Measurements from ENCODE around the gene VASH2. TPM values are rescaled to one million over a fixed set of nuclear protein-coding genes. Genes with fewer than 3 reads are reported as not detected.
A peak's percentile ranks its signal among the peaks of the same experiment; 100 is the strongest.

Gene VASH2
- total RNA-seq, 1 experiment from 2014 or later = 303 TPM

DNA sequence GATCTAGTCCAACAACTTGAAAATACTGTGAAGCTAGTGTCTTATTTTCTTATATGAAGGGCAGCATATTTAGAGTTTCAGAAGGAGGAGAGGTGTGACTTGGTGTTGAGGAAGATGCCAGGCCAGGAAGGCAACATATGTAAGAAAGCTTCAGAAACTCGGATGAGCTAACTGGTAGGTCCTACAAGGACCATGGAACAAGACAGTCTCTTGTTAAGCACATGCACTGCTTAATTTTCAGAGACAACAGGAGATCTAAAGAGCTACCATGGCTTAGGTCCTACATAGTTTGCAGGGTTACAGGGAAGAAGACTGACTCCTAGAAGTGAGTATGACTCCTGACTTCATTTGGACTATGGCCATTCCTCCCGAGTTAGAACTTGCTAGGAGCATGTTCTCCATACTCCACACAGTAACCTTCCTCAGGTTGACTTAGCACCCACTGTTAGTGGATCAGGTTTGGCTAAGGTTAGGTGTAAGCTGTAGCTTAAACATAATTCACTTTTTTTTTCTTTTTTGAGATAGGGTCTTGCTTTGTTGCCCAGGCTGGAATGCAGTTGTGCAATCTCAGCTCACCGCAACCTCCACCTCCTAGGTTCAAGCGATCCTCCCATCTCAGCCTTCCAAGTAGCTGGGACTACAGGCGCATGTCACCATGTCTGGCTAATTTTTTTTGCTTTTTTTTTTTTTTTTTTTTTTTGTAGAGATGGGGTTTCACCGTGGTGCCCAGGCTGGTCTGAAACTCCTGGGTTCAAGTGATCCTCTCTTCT, 34.4 kb downstream of the VASH2 start:
- ChIA-PET CTCF (interaction anchor here (0.6 kb wide), 1 partner anchor 262 kb away, joined by 4 read pairs; no protein-coding TSS in a partner anchor), POLR2A (interaction anchor here (0.6 to 0.9 kb wide), 3 partner anchors 18 to 124 kb away, joined by 3 to 5 read pairs (median 3); no protein-coding TSS in a partner anchor)
- Mint-ChIP-seq H3K27ac (peak overlapping the region; percentile 21), H3K9me3 (no peaks in the 10 kb centered on the region), H3K4me1 (peaks cover 70% of the 10 kb centered on the region), H3K4me3 (no peak overlapping the region), H3K27me3 (ENCODE audit: low read depth) (no peaks in the 10 kb centered on the region), H3K36me3 (peaks cover 91% of the 10 kb centered on the region)
- no peak for ATAC-seq
- no peak for DNase-seq (ENCODE audit: low spot score)
- TF ChIP-seq, protein P1, sequence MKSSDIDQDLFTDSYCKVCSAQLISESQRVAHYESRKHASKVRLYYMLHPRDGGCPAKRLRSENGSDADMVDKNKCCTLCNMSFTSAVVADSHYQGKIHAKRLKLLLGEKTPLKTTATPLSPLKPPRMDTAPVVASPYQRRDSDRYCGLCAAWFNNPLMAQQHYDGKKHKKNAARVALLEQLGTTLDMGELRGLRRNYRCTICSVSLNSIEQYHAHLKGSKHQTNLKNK (CRISPR knock-in tag; IDR thresholded peaks at IDR 0.05) = peak; percentile 81; the same call in 1 of the 2 replicates
- TF ChIP-seq ZNF121 (CRISPR knock-in tag; IDR thresholded peaks at IDR 0.05) = peak; percentile 76; the same call in 1 of the 2 replicates
- TF ChIP-seq EMX1 (CRISPR knock-in tag; IDR thresholded peaks at IDR 0.05) = peak; percentile 69; the same call in 1 of the 2 replicates
- no peak for TF ChIP-seq TEAD1 (CRISPR knock-in tag; IDR thresholded peaks at IDR 0.05)

DNA sequence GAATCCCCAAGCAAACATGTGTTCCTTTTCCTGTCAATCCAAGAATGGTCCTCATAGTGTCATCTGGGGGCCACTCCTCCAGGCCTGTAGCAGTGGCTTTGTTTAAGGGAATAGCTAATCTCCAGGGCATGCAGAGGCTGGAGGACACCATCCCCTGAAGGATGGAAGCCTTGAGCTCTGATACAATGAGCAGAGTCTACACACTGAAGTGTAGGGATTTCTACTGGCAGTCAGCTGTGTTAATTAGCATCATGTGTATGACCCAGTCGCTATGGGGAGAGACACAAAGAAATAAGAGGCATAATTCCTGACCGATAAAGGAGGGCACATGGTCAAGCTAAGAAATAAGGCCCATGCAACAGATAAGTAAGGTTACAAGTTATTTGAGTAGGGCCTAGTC, 36.2 kb downstream of the VASH2 start:
- no peak for DNase-seq (ENCODE audit: low spot score)
- H3K4me1 Mint-ChIP-seq = peaks cover 53% of the 10 kb centered on the region
- TF ChIP-seq ETV6 (CRISPR knock-in tag; IDR thresholded peaks at IDR 0.05) (0 out of 2 replicates have a peak, but pooled peaks have one; percentile 29), ZNF138 (CRISPR knock-in tag; conservative IDR thresholded peaks at IDR 0.05) (no peak)
- CTCF ChIA-PET = interaction anchor here (1.1 to 2.1 kb wide), 2 partner anchors 18 to 32 kb away, joined by 4 to 14 read pairs; no protein-coding TSS in a partner anchor
- H3K4me3 Mint-ChIP-seq = no peak overlapping the region
- peak; percentile 11 for ATAC-seq
- POLR2A ChIA-PET = interaction anchor here (0.8 kb wide), 1 partner anchor 129 kb away, joined by 3 read pairs; the partner anchor contains the start of gene FLVCR1
- no peaks in the 10 kb centered on the region for H3K9me3 Mint-ChIP-seq
- peak overlapping the region; percentile 90 for H3K27ac Mint-ChIP-seq
- no peaks in the 10 kb centered on the region for H3K27me3 Mint-ChIP-seq (ENCODE audit: low read depth)
- peaks cover 92% of the 10 kb centered on the region for H3K36me3 Mint-ChIP-seq

DNA sequence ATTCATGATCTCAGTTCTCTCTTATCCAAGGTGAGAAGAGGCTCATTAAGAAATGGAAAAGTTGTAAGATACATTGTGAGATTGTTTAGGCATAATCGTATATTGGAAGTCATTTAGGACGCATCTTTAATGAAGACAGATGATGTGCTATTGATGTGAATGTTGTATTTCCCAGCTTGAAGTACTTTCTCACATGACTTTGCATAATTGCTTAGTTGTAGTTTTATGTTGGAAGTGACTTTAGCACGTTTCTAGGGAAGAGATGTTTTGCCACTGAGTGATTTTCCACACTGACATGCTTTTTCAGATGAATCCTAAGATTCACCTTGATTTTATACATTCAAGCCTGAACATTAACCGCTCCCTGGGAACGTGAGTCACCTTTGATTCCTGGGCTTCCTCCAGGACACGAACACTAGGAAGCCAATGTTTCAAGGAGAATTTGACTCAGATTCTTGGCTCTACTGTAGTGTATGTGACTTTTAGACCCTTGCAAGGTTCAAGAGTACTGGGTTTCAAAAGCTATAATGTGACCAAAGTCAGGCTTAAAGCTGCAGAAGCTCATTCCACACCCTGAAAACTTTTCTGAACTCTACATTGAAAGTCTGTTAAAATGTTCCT, 37.5 kb downstream of the VASH2 start:
- DNase-seq (ENCODE audit: low spot score) (no peak), ATAC-seq (no peak)
- Mint-ChIP-seq H3K4me1 (peaks cover 41% of the 10 kb centered on the region), H3K36me3 (peaks cover 87% of the 10 kb centered on the region), H3K27me3 (ENCODE audit: low read depth) (no peaks in the 10 kb centered on the region), H3K27ac (peak overlapping the region; percentile 67), H3K4me3 (no peak overlapping the region), H3K9me3 (no peaks in the 10 kb centered on the region)
- POLR2A ChIA-PET = no interaction called here
- TF ChIP-seq, protein P2, sequence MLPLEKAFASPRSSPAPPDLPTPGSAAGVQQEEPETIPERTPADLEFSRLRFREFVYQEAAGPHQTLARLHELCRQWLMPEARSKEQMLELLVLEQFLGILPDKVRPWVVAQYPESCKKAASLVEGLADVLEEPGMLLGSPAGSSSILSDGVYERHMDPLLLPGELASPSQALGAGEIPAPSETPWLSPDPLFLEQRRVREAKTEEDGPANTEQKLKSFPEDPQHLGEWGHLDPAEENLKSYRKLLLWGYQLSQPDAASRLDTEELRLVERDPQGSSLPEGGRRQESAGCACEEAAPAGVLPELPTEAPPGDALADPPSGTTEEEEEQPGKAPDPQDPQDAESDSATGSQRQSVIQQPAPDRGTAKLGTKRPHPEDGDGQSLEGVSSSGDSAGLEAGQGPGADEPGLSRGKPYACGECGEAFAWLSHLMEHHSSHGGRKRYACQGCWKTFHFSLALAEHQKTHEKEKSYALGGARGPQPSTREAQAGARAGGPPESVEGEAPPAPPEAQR (CRISPR knock-in tag; IDR thresholded peaks at IDR 0.05) = no peak
- TF ChIP-seq, protein P1 (CRISPR knock-in tag; IDR thresholded peaks at IDR 0.05) = no peak
- TF ChIP-seq, protein P3, sequence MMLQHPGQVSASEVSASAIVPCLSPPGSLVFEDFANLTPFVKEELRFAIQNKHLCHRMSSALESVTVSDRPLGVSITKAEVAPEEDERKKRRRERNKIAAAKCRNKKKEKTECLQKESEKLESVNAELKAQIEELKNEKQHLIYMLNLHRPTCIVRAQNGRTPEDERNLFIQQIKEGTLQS (CRISPR knock-in tag; conservative IDR thresholded peaks at IDR 0.05) = no peak
- TF ChIP-seq, protein P4, sequence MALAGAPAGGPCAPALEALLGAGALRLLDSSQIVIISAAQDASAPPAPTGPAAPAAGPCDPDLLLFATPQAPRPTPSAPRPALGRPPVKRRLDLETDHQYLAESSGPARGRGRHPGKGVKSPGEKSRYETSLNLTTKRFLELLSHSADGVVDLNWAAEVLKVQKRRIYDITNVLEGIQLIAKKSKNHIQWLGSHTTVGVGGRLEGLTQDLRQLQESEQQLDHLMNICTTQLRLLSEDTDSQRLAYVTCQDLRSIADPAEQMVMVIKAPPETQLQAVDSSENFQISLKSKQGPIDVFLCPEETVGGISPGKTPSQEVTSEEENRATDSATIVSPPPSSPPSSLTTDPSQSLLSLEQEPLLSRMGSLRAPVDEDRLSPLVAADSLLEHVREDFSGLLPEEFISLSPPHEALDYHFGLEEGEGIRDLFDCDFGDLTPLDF (CRISPR knock-in tag; IDR thresholded peaks at IDR 0.05) = no peak
- TF ChIP-seq SP1 (CRISPR knock-in tag; conservative IDR thresholded peaks at IDR 0.05) = no peak
- TF ChIP-seq, protein P5, sequence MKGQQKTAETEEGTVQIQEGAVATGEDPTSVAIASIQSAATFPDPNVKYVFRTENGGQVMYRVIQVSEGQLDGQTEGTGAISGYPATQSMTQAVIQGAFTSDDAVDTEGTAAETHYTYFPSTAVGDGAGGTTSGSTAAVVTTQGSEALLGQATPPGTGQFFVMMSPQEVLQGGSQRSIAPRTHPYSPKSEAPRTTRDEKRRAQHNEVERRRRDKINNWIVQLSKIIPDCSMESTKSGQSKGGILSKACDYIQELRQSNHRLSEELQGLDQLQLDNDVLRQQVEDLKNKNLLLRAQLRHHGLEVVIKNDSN (CRISPR knock-in tag; IDR thresholded peaks at IDR 0.05) = no peak
- TF ChIP-seq, protein P6, sequence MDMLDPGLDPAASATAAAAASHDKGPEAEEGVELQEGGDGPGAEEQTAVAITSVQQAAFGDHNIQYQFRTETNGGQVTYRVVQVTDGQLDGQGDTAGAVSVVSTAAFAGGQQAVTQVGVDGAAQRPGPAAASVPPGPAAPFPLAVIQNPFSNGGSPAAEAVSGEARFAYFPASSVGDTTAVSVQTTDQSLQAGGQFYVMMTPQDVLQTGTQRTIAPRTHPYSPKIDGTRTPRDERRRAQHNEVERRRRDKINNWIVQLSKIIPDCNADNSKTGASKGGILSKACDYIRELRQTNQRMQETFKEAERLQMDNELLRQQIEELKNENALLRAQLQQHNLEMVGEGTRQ (CRISPR knock-in tag; IDR thresholded peaks at IDR 0.05) = no peak
- no peak for TF ChIP-seq RORB (CRISPR knock-in tag; IDR thresholded peaks at IDR 0.05)
- TF ChIP-seq, protein P7, sequence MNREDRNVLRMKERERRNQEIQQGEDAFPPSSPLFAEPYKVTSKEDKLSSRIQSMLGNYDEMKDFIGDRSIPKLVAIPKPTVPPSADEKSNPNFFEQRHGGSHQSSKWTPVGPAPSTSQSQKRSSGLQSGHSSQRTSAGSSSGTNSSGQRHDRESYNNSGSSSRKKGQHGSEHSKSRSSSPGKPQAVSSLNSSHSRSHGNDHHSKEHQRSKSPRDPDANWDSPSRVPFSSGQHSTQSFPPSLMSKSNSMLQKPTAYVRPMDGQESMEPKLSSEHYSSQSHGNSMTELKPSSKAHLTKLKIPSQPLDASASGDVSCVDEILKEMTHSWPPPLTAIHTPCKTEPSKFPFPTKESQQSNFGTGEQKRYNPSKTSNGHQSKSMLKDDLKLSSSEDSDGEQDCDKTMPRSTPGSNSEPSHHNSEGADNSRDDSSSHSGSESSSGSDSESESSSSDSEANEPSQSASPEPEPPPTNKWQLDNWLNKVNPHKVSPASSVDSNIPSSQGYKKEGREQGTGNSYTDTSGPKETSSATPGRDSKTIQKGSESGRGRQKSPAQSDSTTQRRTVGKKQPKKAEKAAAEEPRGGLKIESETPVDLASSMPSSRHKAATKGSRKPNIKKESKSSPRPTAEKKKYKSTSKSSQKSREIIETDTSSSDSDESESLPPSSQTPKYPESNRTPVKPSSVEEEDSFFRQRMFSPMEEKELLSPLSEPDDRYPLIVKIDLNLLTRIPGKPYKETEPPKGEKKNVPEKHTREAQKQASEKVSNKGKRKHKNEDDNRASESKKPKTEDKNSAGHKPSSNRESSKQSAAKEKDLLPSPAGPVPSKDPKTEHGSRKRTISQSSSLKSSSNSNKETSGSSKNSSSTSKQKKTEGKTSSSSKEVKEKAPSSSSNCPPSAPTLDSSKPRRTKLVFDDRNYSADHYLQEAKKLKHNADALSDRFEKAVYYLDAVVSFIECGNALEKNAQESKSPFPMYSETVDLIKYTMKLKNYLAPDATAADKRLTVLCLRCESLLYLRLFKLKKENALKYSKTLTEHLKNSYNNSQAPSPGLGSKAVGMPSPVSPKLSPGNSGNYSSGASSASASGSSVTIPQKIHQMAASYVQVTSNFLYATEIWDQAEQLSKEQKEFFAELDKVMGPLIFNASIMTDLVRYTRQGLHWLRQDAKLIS (CRISPR knock-in tag; IDR thresholded peaks at IDR 0.05; ENCODE audit: borderline replicate concordance) = no peak
- TF ChIP-seq, protein P8, sequence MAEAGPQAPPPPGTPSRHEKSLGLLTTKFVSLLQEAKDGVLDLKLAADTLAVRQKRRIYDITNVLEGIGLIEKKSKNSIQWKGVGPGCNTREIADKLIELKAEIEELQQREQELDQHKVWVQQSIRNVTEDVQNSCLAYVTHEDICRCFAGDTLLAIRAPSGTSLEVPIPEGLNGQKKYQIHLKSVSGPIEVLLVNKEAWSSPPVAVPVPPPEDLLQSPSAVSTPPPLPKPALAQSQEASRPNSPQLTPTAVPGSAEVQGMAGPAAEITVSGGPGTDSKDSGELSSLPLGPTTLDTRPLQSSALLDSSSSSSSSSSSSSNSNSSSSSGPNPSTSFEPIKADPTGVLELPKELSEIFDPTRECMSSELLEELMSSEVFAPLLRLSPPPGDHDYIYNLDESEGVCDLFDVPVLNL (CRISPR knock-in tag; IDR thresholded peaks at IDR 0.05; ENCODE audit: borderline replicate concordance, low read depth) = no peak
- no peak for TF ChIP-seq ZBTB21 (CRISPR knock-in tag; IDR thresholded peaks at IDR 0.05; ENCODE audit: borderline replicate concordance)
- TF ChIP-seq ZNF396 (CRISPR knock-in tag; IDR thresholded peaks at IDR 0.05; ENCODE audit: borderline replicate concordance) = no peak
- no peak for TF ChIP-seq PRRX2 (CRISPR knock-in tag; IDR thresholded peaks at IDR 0.05)
- TF ChIP-seq JAZF1 (CRISPR knock-in tag; IDR thresholded peaks at IDR 0.05) = no peak
- CTCF ChIA-PET = no interaction called here

Measured in WTC11 (cell line).